Left ventricle myocardium inferior (tissue), 1 donor: Measurements from ENCODE around the gene GRIN3A. TPM values are rescaled to one million over a fixed set of nuclear protein-coding genes. Genes with fewer than 3 reads are reported as not detected.

Experiments used
- DNase-seq: peaks from one replicate; pipeline ENCODE4 v3.0.0-alpha.2; 2020
- H3K27ac ChIP-seq: fragments of 200-600 bp; replicated peaks from 2 replicates; pipeline ENCODE4 v1.8.0; 2021
- H3K27me3 ChIP-seq: fragments of 200-600 bp; 2 replicates; pipeline ENCODE4 v1.8.0; 2021; ENCODE audit warnings: low read depth
- H3K36me3 ChIP-seq: fragments of 200-600 bp; 2 replicates; pipeline ENCODE4 v1.8.0; 2021
- H3K4me1 ChIP-seq: fragments of 200-600 bp; 2 replicates; pipeline ENCODE4 v1.8.0; 2021
- H3K4me3 ChIP-seq: fragments of 200-600 bp; 2 replicates; pipeline ENCODE4 v1.8.0; 2021; ENCODE audit warnings: mild to moderate bottlenecking, moderate library complexity
- H3K9me3 ChIP-seq: fragments of 200-600 bp; replicated peaks from 2 replicates; pipeline ENCODE4 v1.8.0; 2021
- intact Hi-C: fragments of 100-400 bp; cut with micrococcal nuclease; formaldehyde crosslinking; loops from one replicate; pipeline ENCODE4 v1.11.0; 2022
- total RNA-seq: library from RNA; stranded (reverse); fragmentation: NEBNext Ultra II Directional; extraction: Animal tissue kit (Norgen Biotek cat#: 25700); gene quantifications from one replicate; pipeline ENCODE4 v1.2.1, GENCODE V29; 2021
- TF ChIP-seq, protein P1 (sequence below): fragments of 200-600 bp; IDR thresholded peaks from 2 replicates; pipeline ENCODE4 v1.8.0; 2021; ENCODE audit warnings: antibody characterized with exemption, mild to moderate bottlenecking, borderline replicate concordance
- donor health status: DM: no; HTN: yes; CAD: no; lungs with severe emphysema.

GRIN3A gene
- total RNA-seq, 1 donor from 2014 or later = 0.49 TPM

DNA sequence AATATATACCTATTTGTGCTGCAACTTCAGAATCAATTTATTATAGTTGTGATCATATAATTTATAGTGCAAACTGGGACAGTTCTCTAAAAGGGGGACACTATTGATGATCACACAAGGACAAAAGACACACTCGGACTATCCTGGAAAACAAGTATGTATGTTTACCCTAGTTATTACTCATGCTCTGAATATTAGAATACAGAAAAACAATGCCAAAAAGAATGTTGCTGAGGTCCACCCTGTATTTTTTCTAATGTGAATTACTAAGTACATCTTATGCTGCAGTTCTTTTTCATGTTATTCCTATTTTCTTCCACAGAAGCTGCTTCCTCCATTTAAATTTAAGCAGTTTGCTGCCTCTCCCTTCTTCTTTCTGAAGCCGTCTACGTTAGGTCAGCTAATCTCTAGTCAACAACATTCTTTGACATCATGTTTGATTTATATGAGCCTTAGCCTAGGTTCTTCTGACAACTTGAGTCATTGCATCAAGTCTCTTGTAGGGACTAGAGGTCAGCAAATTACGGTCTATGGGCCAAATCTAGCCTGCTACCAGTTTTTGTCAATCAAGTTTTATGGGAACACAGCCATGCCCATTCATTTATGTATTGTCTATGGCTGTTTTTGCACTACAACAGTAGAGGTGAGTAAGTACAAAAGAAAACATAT is 103.6 kb downstream of the GRIN3A start:
- no peaks in the 10 kb centered on the region for H3K27me3 ChIP-seq
- H3K36me3 ChIP-seq = no peaks in the 10 kb centered on the region
- TF ChIP-seq, protein P1, sequence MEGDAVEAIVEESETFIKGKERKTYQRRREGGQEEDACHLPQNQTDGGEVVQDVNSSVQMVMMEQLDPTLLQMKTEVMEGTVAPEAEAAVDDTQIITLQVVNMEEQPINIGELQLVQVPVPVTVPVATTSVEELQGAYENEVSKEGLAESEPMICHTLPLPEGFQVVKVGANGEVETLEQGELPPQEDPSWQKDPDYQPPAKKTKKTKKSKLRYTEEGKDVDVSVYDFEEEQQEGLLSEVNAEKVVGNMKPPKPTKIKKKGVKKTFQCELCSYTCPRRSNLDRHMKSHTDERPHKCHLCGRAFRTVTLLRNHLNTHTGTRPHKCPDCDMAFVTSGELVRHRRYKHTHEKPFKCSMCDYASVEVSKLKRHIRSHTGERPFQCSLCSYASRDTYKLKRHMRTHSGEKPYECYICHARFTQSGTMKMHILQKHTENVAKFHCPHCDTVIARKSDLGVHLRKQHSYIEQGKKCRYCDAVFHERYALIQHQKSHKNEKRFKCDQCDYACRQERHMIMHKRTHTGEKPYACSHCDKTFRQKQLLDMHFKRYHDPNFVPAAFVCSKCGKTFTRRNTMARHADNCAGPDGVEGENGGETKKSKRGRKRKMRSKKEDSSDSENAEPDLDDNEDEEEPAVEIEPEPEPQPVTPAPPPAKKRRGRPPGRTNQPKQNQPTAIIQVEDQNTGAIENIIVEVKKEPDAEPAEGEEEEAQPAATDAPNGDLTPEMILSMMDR = no peak
- intact Hi-C loops = no loop called here
- H3K4me3 ChIP-seq = no peak overlapping the region
- H3K4me1 ChIP-seq = no peaks in the 10 kb centered on the region
- H3K27ac ChIP-seq = no peak overlapping the region
- no peaks in the 10 kb centered on the region for H3K9me3 ChIP-seq
- no peak for DNase-seq

DNA sequence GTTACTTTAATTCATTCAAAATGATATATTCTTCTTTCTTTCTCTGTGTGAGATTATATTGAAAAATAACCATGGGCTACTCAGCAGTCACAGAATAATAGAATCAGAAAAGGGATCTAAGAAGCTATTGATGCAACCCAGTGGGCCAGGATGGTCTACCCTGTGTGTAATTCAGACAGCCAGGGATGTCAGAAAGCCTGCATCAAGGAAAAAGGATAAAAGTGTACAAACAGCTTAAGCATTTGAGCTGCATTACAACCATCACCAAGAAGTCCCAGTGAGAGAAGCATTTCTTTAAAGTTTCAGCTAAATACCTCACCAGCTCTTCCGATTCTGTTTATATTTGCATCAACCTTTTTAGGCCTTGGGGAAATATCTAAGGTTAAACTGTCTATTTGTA is 105.8 kb downstream of the GRIN3A start:
- no peaks in the 10 kb centered on the region for H3K9me3 ChIP-seq
- no peak overlapping the region for H3K4me3 ChIP-seq
- no peaks in the 10 kb centered on the region for H3K4me1 ChIP-seq
- H3K27ac ChIP-seq = no peak overlapping the region
- H3K36me3 ChIP-seq = no peaks in the 10 kb centered on the region
- intact Hi-C loops = no loop called here
- DNase-seq = no peak
- TF ChIP-seq, protein P1 = no peak
- H3K27me3 ChIP-seq = no peaks in the 10 kb centered on the region

DNA sequence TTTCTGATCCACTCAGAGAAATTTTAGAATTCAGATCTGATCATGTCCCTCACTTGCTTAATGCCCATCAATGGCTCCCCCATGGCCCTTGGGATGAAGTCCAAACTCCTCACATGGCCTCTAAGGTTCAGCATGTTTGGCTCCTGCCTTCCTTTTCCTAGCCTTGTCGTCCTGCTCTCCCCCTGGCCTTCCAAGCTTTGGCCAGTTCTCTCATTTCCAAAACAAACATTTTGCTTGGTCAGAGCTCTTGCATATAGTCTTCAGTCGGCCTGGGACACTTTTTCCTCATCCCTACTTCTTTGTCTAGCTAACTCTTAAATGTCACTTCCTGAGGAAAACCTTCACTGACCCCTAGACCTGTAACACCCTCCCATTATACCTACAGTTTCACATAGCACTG is 106.6 kb downstream of the GRIN3A start:
- H3K9me3 ChIP-seq = no peaks in the 10 kb centered on the region
- TF ChIP-seq, protein P1 = no peak
- H3K4me1 ChIP-seq = no peaks in the 10 kb centered on the region
- H3K27ac ChIP-seq = no peak overlapping the region
- H3K36me3 ChIP-seq = no peaks in the 10 kb centered on the region
- intact Hi-C loops = no loop called here
- H3K27me3 ChIP-seq = no peaks in the 10 kb centered on the region
- no peak overlapping the region for H3K4me3 ChIP-seq
- DNase-seq = no peak

DNA sequence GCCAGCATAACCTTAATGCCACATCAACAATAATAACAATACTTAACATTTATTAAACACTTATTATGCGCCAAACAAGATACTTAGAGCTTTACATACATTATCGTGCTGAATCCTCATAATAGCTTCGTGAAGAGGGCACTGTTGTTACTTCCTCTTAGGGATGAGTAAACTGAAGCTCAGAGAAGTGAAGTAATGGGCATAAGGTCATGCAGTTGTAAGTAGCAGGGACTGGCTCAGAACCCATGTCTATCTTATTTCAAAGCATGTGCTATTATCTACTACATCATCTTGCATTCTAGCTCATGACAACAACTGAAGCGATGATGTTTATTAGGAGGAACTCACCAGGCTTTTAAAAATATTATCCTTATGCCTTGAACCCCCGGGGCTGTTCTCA is 108.8 kb downstream of the GRIN3A start:
- H3K27ac ChIP-seq = no peak overlapping the region
- H3K27me3 ChIP-seq = no peaks in the 10 kb centered on the region
- H3K36me3 ChIP-seq = no peaks in the 10 kb centered on the region
- intact Hi-C loops = no loop called here
- H3K9me3 ChIP-seq = no peaks in the 10 kb centered on the region
- H3K4me1 ChIP-seq = no peaks in the 10 kb centered on the region
- no peak for DNase-seq
- TF ChIP-seq, protein P1 = no peak
- no peak overlapping the region for H3K4me3 ChIP-seq

DNA sequence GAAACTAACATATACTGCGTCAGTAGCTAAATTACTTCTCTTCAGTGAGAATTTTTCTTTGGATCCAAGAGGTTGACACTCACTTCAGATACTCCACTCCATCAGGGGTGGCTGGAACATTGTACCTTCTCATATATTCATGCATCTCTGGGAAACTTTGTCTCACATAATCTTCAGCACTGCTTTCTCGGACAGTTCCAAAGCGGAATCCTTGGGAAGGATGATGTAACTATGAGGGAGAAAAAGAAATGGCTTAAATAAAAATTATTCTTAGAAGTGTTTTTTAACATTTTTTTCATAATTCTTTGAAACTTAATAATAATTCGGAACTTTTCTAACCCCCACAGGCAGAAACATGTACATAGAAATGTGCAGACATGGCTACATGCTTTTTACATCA is 110.3 kb downstream of the GRIN3A start:
- TF ChIP-seq, protein P1 = no peak
- intact Hi-C loops = no loop called here
- Histone ChIP-seq H3K9me3 (no peaks in the 10 kb centered on the region), H3K4me3 (no peak overlapping the region), H3K4me1 (no peaks in the 10 kb centered on the region), H3K36me3 (no peaks in the 10 kb centered on the region), H3K27me3 (no peaks in the 10 kb centered on the region), H3K27ac (no peak overlapping the region)
- no peak for DNase-seq
